Neural progenitor cell (in vitro differentiated cells): ENCODE data around the gene TBL2. TPM values are rescaled to one million over a fixed set of nuclear protein-coding genes. Genes with fewer than 3 reads are reported as not detected.

Experiments
- DNase-seq: peaks from one replicate; pipeline ENCODE4 v3.0.0-alpha.2; 2016; ENCODE audit warnings: low spot score
- H2AFZ ChIP-seq: fragments of 200-600 bp; sonication (generic); replicated peaks from 2 replicates; pipeline ENCODE4 v1.6.1; 2016; ENCODE audit warnings: antibody characterized with exemption
- H3F3A ChIP-seq: fragments of 200-600 bp; sonication (generic); 2 replicates; pipeline ENCODE4 v1.6.1; 2016; ENCODE audit warnings: antibody characterized with exemption, low read depth
- H3K27ac ChIP-seq: fragments of 200-600 bp; sonication (generic); 2 replicates; pipeline ENCODE4 v1.5.1; 2016; ENCODE audit warnings: mild to moderate bottlenecking
- H3K27me3 ChIP-seq: fragments of 200-600 bp; sonication (generic); 2 replicates; pipeline ENCODE4 v1.6.1; 2016; ENCODE audit warnings: mild to moderate bottlenecking, moderate library complexity
- H3K36me3 ChIP-seq: fragments of 200-600 bp; sonication (generic); 2 replicates; pipeline ENCODE4 v1.5.1; 2016
- H3K4me1 ChIP-seq: fragments of 200-600 bp; sonication (generic); 2 replicates; pipeline ENCODE4 v1.6.1; 2016; ENCODE audit warnings: mixed run types
- H3K4me2 ChIP-seq: fragments of 200-600 bp; sonication (generic); 2 replicates; pipeline ENCODE4 v1.6.1; 2016
- H3K4me3 ChIP-seq: fragments of 200-600 bp; sonication (generic); 2 replicates; pipeline ENCODE4 v1.5.1; 2016
- H3K79me2 ChIP-seq: fragments of 200-600 bp; sonication (generic); 2 replicates; pipeline ENCODE4 v1.6.1; 2016; ENCODE audit warnings: low read depth
- H3K9ac ChIP-seq: fragments of 200-600 bp; sonication (generic); 2 replicates; pipeline ENCODE4 v1.6.1; 2016
- H3K9me3 ChIP-seq: fragments of 200-600 bp; sonication (generic); 2 replicates; pipeline ENCODE4 v1.5.1; 2016; ENCODE audit warnings: low read depth
- H4K20me1 ChIP-seq: fragments of 200-600 bp; sonication (generic); 2 replicates; pipeline ENCODE4 v1.6.1; 2016; ENCODE audit warnings: low read depth
- H3K27ac Mint-ChIP-seq: 3 replicates; pipeline ENCODE4 v1.8.0; 2021; ENCODE audit warnings: mixed read lengths
- H3K27me3 Mint-ChIP-seq: 2 replicates; pipeline ENCODE4 v1.8.0; 2022; ENCODE audit warnings: low read depth, mild to moderate bottlenecking, inconsistent platforms, moderate library complexity, mixed read lengths; ENCODE audit not compliant: insufficient read depth
- H3K36me3 Mint-ChIP-seq: 3 replicates; pipeline ENCODE4 v1.8.0; 2021; ENCODE audit warnings: mixed read lengths
- H3K4me1 Mint-ChIP-seq: 3 replicates; pipeline ENCODE4 v1.8.0; 2021; ENCODE audit warnings: mixed read lengths
- H3K4me3 Mint-ChIP-seq: 3 replicates; pipeline ENCODE4 v1.8.0; 2021; ENCODE audit warnings: mild to moderate bottlenecking, moderate library complexity, mixed read lengths
- H3K9me3 Mint-ChIP-seq: 3 replicates; pipeline ENCODE4 v1.8.0; 2020; ENCODE audit warnings: mixed read lengths
- EZH2 ChIP-seq: fragments of 200-600 bp; sonication (generic); IDR thresholded peaks from 2 replicates; pipeline ENCODE4 v1.6.1; 2017; ENCODE audit warnings: antibody characterized with exemption, mild to moderate bottlenecking, moderate library complexity
- EZH2phosphoT487 ChIP-seq: fragments of 200-600 bp; sonication (generic); IDR thresholded peaks from 2 replicates; pipeline ENCODE4 v1.6.1; 2017; ENCODE audit warnings: antibody characterized with exemption
- total RNA-seq: library from RNA; depleted of rRNA; stranded (reverse); fragments of >200 nt; gene quantifications from 2 replicates; pipeline ENCODE4 v1.2.3, GENCODE V29; 2015; ENCODE audit warnings: low replicate concordance
- TF ChIP-seq, protein P1 (sequence below): fragments of 200-600 bp; sonication (generic); IDR thresholded peaks from 2 replicates; pipeline ENCODE4 v1.5.1; 2017; ENCODE audit warnings: antibody characterized with exemption, mild to moderate bottlenecking

Gene TBL2
- total RNA-seq, 1 donor from 2014 or later: 29.0 TPM

DNA sequence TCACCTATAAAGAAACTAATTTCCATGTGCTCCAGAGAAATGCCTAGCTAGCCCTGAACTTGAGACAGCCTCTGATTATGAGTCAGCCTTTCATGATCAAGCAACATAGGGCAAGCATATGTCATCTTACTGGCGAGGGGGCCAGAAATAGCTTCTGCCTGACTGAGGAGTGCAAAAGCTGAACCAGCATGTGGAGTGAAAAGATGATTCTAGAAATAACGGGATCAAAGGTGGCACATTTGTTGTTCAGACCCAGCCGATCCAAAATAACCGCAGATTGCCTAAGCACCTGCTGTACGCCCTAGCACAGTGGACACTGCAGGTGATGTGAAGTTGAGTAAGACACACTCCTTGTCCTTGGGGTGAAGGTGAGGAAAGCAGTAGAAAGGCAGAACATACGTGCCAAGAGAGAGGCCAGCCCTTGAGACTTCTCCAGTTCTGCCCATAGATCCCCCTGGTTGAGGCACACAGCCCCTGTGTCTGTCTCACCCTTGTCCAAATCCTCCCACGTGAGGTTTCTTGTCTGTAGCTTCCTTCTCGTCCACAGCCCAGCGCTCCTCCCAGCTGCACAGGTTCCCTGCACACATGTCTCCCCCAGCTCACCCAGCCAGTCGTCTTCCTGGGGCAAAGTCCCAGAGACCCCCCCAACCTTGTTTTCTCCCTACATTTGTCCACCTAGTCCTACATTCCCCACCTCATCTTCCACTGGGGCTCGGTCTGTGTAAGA lies 18.1 kb downstream of the TBL2 start:
- Histone ChIP-seq H4K20me1 (peaks cover 15% of the 10 kb centered on the region), H3K4me2 (no peak overlapping the region), H3K79me2 (peaks cover 16% of the 10 kb centered on the region), H3K36me3 (no peaks in the 10 kb centered on the region), H3K9me3 (no peaks in the 10 kb centered on the region), H3K4me3 (no peak overlapping the region), H3K27ac (no peak overlapping the region), H3F3A (peaks cover 23% of the 10 kb centered on the region), H2AFZ (no peak overlapping the region), H3K9ac (no peak overlapping the region), H3K27me3 (peaks cover 25% of the 10 kb centered on the region), H3K4me1 (no peaks in the 10 kb centered on the region)
- Mint-ChIP-seq H3K4me1 (peaks cover 25% of the 10 kb centered on the region), H3K4me3 (peak overlapping the region; percentile 9), H3K27me3 (peaks cover 14% of the 10 kb centered on the region), H3K36me3 (no peaks in the 10 kb centered on the region), H3K9me3 (peaks cover 5% of the 10 kb centered on the region), H3K27ac (peak overlapping the region; percentile 33)
- DNase-seq: no peak
- TF ChIP-seq, protein P1, sequence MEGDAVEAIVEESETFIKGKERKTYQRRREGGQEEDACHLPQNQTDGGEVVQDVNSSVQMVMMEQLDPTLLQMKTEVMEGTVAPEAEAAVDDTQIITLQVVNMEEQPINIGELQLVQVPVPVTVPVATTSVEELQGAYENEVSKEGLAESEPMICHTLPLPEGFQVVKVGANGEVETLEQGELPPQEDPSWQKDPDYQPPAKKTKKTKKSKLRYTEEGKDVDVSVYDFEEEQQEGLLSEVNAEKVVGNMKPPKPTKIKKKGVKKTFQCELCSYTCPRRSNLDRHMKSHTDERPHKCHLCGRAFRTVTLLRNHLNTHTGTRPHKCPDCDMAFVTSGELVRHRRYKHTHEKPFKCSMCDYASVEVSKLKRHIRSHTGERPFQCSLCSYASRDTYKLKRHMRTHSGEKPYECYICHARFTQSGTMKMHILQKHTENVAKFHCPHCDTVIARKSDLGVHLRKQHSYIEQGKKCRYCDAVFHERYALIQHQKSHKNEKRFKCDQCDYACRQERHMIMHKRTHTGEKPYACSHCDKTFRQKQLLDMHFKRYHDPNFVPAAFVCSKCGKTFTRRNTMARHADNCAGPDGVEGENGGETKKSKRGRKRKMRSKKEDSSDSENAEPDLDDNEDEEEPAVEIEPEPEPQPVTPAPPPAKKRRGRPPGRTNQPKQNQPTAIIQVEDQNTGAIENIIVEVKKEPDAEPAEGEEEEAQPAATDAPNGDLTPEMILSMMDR: no peak
- TF ChIP-seq EZH2: no peak
- TF ChIP-seq EZH2phosphoT487: no peak

DNA sequence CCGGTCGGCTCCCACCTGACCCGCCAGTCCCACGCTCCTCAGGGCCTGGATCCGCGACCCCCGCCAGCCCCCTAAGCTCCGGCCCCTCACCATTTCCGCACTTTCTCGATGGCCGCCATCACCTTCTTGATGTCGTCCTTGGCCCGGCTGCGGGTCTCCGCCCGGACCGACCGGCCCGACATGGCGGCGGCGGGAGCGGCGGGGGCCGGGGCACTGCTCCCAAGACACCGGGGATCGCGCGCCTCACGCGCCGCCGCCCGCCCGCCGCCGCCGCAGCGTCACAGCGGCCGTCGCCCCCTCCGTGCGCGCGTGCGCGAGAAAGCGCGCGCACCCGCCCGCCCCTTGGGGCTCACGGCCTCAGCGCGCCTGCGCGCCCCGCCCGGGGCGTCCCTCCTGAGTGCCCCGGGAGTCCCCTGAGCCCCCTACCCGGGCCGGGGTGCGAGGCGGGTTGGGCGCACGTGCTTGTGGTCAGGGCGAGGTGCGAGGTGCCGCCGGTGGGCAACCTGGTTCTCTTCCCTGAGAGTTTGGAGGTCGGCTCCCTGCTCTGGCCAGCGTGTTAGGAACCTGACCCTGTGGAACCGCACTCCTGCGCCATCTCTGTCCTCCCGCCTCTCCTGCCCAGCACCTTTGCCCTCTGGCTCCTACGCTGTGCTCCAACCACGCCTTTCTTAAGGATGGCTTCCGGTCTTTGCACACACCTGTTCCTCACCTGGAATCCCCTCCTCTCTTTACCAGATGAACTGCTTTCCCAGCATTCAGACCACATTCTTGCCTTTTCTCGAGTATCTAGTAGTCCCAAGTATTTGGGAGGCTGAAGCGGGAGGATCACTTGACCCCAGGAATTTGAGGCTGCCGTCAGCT lies 20.8 kb downstream of the TBL2 start, which contains the start of gene BCL7B:
Gene BCL7B, minus strand, starts transcription at position 294 of the 861 bp plus-strand sequence. Its CDS starts 112 bp downstream, at position 182.
- Histone ChIP-seq H2AFZ (peak within 1 kb of the TSS; percentile 88), H3K27me3 (peaks cover 25% of the 10 kb centered on the region), H3K4me1 (no peaks in the 10 kb centered on the region), H3K9ac (peak within 1 kb of the TSS; percentile 87), H3F3A (peaks cover 23% of the 10 kb centered on the region), H4K20me1 (peaks cover 16% of the 10 kb centered on the region), H3K4me2 (peak within 1 kb of the TSS; percentile 89), H3K79me2 (peaks cover 43% of the 10 kb centered on the region), H3K36me3 (no peaks in the 10 kb centered on the region), H3K4me3 (peak within 1 kb of the TSS; percentile 87), H3K9me3 (no peaks in the 10 kb centered on the region), H3K27ac (peak within 1 kb of the TSS; percentile 100)
- TF ChIP-seq EZH2phosphoT487 (no peak), EZH2 (no peak)
- TF ChIP-seq, protein P1: no peak
- Mint-ChIP-seq H3K4me1 (peaks cover 20% of the 10 kb centered on the region), H3K9me3 (peaks cover 3% of the 10 kb centered on the region), H3K36me3 (peaks cover 2% of the 10 kb centered on the region), H3K4me3 (peak within 1 kb of the TSS; percentile 94), H3K27ac (peak within 1 kb of the TSS; percentile 96), H3K27me3 (peaks cover 14% of the 10 kb centered on the region)
- peak; percentile 88 for DNase-seq

DNA sequence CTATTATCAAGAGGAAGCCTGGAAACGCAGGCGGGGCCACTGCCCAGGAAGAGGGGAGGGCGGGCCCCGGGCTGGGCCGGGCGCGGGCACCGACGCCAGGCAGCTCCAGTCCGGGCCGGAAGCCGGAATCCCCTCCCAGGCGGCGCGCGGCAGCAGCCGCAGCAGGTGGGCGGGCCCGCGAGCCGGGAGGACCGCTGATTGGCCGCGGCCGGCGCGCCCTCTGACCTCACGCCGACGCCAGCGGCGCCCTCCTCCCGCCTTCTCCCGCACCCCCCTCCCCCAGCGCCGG lies 21.3 kb downstream of the TBL2 start:
- Histone ChIP-seq H2AFZ (peak overlapping the region; percentile 88), H3K9ac (peak overlapping the region; percentile 87), H3K27ac (peak overlapping the region; percentile 100), H3K36me3 (no peaks in the 10 kb centered on the region), H3K4me3 (peak overlapping the region; percentile 87), H3K9me3 (no peaks in the 10 kb centered on the region), H3K79me2 (peaks cover 48% of the 10 kb centered on the region), H3K4me2 (peak overlapping the region; percentile 89), H4K20me1 (peaks cover 16% of the 10 kb centered on the region), H3K4me1 (no peaks in the 10 kb centered on the region), H3F3A (peaks cover 23% of the 10 kb centered on the region), H3K27me3 (peaks cover 25% of the 10 kb centered on the region)
- peaks cover 20% of the 10 kb centered on the region for H3K4me1 Mint-ChIP-seq
- peak; percentile 97 for DNase-seq
- peak overlapping the region; percentile 94 for H3K4me3 Mint-ChIP-seq
- peaks cover 4% of the 10 kb centered on the region for H3K36me3 Mint-ChIP-seq
- H3K9me3 Mint-ChIP-seq: no peaks in the 10 kb centered on the region
- H3K27me3 Mint-ChIP-seq: peaks cover 13% of the 10 kb centered on the region
- TF ChIP-seq EZH2phosphoT487 (no peak), EZH2 (no peak)
- TF ChIP-seq, protein P1: no peak
- H3K27ac Mint-ChIP-seq: no peak overlapping the region
